Dedifferentiated amniotic fluid mesenchymal stem cell (primary cell): ENCODE measurements around the gene ACAT2.
"Not testable (repeated sequence)": the region's sequence is repeated elsewhere in the genome, so short reads cannot be mapped to it uniquely, and the experiment has no call there.

Experiments used
- DNase-seq: peaks from one replicate; pipeline ENCODE4 v3.0.0-alpha.2; 2016; ENCODE audit errors: extremely low spot score

Gene ACAT2

GRCh38 chr6:159730332-159730676, 31.5 kb upstream of the ACAT2 start:
- DNase-seq, result no peak

- DNase-seq, result not testable (repeated sequence)
Observed at GRCh38 chr6:159732550-159732949, 29.3 kb upstream of the ACAT2 start.

DNA sequence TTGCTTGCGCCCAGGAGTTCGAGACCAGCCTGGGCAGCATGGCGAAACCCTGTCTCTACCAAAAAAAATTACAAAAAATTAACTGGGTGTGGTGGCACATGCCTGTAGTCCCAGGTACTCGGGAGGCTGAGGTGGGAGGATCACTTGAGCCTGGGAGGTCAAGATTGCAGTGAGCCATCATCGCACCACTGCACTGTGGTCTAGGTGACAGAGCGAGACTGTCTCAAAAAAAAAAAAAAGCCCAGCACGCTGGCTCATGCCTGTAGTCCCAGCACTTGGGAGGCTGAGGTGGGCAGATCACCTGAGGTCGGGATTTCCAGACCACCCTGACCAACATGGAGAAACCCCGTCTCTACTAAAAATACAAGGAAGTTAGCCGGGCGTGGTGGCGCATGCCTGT, 28.4 kb upstream of the ACAT2 start:
- DNase-seq, result not testable (repeated sequence)

- no peak for DNase-seq
Observed at GRCh38 chr6:159736908-159737307, 24.9 kb upstream of the ACAT2 start.

GRCh38 chr6:159739341-159739740, 22.5 kb upstream of the ACAT2 start:
- no peak for DNase-seq

GRCh38 chr6:159742165-159742564, 19.7 kb upstream of the ACAT2 start:
- DNase-seq, result no peak

DNA sequence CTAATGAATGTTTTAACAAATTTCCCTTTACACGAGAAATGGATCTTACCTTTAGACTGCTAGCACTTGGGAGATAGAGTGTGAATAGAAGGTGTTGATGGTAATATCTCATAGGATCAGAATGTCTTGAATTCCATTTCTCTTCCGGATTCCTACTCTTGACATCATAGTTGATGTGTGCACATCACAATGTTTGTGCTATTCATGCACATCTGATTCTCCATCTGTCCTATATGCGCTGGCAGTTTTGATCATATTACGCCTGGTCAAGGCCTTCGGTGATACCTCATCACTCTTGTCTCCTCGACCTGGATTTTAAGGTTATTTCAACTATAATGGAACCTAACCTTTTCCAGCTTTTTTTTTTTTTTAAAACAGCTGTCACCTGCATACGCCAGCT, 16.8 kb upstream of the ACAT2 start:
- DNase-seq, result no peak

GRCh38 chr6:159746759-159747158, 15.1 kb upstream of the ACAT2 start:
- DNase-seq, result no peak

- DNase-seq, result not testable (repeated sequence)
Observed at GRCh38 chr6:159748127-159748526, 13.7 kb upstream of the ACAT2 start.

DNA sequence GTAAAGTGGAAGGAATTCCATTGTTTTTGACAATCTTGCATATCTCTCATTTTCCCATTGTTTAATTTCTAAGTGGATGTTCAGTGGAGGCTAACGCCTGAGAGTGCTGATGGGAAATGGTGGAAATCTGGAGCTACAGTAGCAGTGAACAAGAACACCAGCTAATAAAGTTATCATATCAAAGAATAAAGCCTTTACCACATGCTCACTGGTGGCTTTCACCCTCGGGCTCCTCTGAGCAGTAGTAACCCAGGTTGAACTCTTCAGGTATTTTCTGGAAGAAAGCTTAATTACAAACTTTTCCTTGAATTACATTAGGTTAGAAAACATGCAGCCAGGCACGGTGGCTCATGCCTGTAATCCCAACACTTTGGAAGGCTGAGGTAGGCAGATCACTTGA, 10.4 kb upstream of the ACAT2 start:
- no peak for DNase-seq

GRCh38 chr6:159753081-159753872, 8.6 kb upstream of the ACAT2 start:
- DNase-seq, result no peak

DNA sequence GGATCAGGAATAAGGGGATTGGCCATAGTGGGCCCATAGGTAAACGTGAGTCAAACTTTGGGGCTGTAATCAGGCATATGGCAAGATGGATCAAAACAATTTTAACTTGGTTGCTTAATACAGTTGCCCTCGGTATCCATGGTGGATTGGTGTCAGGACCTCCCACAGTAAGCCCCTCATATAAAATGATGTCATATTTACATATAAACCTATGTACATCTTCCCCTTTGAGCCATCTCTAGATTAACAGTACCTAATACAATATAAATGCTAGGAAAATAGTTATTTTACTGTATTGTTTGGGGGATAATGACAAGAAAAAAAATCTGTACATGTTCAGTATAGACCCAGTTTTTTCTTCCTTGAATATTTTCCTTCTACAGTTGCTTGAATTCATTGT, 7.4 kb upstream of the ACAT2 start:
- no peak for DNase-seq

DNA sequence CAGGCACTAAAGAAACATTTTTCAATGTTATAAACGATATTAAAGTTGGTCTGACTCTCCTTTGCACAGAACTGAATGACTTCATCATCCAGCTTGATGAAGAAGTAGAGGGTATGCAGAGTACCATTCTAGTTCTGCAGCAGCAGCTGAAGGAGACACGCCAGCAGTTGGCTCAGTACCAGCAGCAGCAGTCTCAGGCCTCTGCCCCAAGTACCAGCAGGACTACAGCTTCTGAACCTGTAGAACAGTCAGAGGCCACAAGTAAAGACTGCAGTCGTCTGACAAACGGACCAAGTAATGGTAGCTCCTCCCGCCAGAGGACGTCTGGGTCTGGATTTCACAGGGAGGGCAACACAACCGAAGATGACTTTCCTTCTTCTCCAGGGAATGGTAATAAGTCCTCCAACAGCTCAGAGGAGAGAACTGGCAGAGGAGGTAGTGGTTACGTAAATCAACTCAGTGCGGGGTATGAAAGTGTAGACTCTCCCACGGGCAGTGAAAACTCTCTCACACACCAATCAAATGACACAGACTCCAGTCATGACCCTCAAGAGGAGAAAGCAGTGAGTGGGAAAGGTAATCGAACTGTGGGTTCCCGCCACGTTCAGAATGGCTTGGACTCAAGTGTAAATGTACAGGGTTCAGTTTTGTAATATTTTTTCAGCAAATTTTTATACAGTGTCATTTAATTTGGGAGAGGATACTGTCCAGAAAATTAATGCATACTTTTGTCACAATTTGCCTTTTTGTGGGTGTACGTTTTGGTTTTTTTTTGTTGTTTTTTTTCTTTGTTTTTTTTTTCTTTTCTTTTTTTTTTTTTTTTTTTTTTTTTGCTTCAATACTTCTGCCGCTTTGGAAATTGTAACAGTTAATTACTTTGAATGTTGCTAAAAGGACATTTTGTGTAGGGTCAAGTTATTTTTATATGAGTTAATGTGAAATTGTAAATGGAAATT, 6.6 kb upstream of the ACAT2 start:
- DNase-seq, result no peak

GRCh38 chr6:159756508-159756907, 5.3 kb upstream of the ACAT2 start:
- no peak for DNase-seq

DNA sequence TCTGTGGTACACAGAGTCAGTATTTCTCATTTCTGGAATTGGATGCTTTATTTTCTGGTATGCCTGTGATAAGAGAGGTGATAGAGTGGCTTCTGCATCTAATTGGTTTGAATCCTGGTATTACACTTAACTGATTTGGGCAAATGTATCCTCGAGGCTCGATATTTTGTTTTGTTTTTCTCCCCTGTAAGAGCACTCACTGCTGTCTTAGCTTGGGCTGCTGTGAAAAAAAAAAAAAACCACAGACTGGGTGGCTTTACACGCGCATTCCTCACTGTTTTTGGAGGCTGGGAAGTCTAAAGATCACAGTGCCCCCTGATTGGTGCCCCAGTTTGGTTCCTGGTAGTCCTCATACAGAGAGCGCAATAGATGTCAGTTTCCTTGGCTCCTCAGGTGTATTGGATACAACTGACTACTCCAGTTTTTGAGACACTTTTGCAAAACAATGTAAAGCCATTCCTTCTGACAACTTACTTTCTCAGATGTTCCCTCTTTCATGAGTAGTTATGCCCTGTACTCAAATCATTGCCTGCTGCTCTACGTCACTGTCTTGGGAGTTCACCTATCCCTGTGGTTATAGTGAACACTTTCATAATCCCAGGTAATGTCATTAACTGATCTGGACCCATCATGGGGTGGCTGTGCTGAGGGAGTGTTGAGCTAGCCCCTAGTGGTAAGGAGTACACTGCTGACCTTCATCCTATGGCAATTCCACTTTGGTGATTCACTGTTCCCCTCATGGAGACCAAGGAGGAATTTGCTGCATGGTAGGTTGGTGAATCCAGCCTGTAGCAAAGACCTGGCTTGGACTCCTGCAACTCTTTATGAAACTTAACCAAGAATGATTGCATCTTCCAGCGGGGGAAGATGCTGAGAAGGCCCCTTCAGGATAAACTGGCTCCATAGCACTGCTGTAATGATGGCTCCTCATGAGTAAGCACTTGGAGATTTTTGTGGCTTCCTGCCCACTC, 3.5 kb upstream of the ACAT2 start:
- DNase-seq, result no peak

GRCh38 chr6:159759645-159760044, 2.2 kb upstream of the ACAT2 start:
- DNase-seq, result no peak

- DNase-seq, result peak; percentile 16
Observed at GRCh38 chr6:159760602-159761057, 1.2 kb upstream of the ACAT2 start.

DNA sequence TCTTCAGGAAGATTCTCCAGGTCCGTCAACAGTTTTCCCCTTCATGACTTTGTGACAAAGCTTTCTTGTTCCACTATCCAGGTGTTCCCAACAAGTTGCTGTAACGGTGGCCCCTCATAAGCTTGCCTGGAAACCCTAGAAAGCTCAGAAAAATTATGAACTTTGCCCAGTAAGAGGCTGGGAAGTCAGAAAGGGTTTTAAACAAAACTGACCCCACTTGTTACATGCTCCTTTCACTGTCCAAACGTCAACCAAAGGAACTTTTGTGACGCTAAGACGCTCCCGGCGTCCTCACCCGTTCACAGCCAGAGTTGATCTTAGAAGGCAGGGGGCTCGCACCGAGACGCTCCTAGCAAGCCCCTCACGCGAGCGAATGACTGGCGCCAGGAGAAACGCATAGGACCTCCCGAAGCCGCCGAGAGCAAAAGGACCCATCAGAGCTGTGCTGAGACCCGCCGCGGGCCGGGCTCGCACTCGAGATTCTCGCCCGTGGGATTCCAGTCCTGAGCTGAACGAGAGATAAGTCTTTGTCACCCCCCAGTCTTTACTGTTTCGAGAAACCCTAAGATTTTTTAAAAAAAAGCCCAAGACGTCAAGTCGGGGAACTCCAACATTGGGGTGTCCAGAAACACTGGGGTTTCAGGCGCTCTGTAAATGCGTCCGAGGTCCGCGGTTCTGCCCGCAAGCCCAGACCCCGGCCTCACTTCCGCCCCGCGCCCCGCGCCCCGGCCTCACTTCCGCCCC, 544 bp upstream of the ACAT2 start:
- no peak for DNase-seq

- no peak for DNase-seq
Observed at GRCh38 chr6:159762681-159763293, 942 bp downstream of the ACAT2 start.

DNA sequence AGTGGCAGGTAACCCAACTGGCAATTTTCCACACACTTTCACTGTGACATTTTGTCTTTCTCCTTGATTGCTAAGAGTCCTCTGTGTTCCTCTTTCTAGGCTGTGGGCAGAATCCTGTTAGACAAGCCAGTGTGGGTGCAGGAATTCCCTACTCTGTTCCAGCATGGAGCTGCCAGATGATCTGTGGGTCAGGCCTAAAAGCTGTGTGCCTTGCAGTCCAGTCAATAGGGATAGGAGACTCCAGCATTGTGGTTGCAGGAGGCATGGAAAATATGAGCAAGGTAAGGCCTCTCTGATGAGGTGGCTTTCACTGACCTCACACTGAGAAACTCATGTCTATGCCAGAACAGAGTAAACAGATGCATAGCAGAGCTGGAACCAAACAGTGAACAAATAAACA, 5.1 kb downstream of the ACAT2 start:
- no peak for DNase-seq

- DNase-seq, result no peak
Observed at GRCh38 chr6:159769470-159769869, 7.6 kb downstream of the ACAT2 start.
